Measurements from ENCODE around the gene CTRL. TPM values are rescaled to one million over a fixed set of nuclear protein-coding genes. Genes with fewer than 3 reads are reported as not detected.

Gene CTRL
- total RNA-seq, 1 donor: 0.27 TPM

- no peak for DNase-seq (ENCODE audit: low read depth)
- TF ChIP-seq CTCF (IDR thresholded peaks at IDR 0.05; ENCODE audit: insufficient read depth, low read length): no peak
- H3K4me3 ChIP-seq (ENCODE audit: low read depth, low read length): no peak overlapping the region
Observed at GRCh38 chr16:67881621-67882161, 50.0 kb downstream of the CTRL start.

- no peak for DNase-seq (ENCODE audit: low read depth)
- no peak for TF ChIP-seq CTCF (IDR thresholded peaks at IDR 0.05; ENCODE audit: insufficient read depth, low read length)
- H3K4me3 ChIP-seq (ENCODE audit: low read depth, low read length): no peak overlapping the region
Observed at GRCh38 chr16:67880584-67880983, 51.1 kb downstream of the CTRL start.

GRCh38 chr16:67879936-67880335, 51.7 kb downstream of the CTRL start:
- no peak for DNase-seq (ENCODE audit: low read depth)
- no peak overlapping the region for H3K4me3 ChIP-seq (ENCODE audit: low read depth, low read length)
- TF ChIP-seq CTCF (IDR thresholded peaks at IDR 0.05; ENCODE audit: insufficient read depth, low read length): no peak

Small RNAs within 50 kb of the gene (small RNA-seq; reads per million reads assigned to genes)
- gene NRN1L: not detected

Other genes with a start within 250 kb of the CTRL start
- gene GFOD2, start 212.5 kb downstream of the CTRL start, total RNA-seq (ENCODE audit: low replicate concordance): 11.9 and 14.1 TPM in 2 replicates
- 3.1 and 6.4 TPM in 2 replicates for gene RANBP10, start 125.3 kb downstream of the CTRL start, total RNA-seq (ENCODE audit: low replicate concordance)
- 0.99 and 1.8 TPM in 2 replicates for gene TSNAXIP1, start 125.0 kb downstream of the CTRL start, total RNA-seq (ENCODE audit: low replicate concordance)
- 19.8 and 21.1 TPM in 2 replicates for gene THAP11, start 89.5 kb downstream of the CTRL start, total RNA-seq (ENCODE audit: low replicate concordance)
- gene NUTF2, start 84.9 kb downstream of the CTRL start, total RNA-seq (ENCODE audit: low replicate concordance): 24.4 and 155 TPM in 2 replicates
- gene CENPT, start 84.2 kb downstream of the CTRL start, total RNA-seq (ENCODE audit: low replicate concordance): 28.9 and 39.9 TPM in 2 replicates
- 29.1 and 47.4 TPM in 2 replicates for gene EDC4, start 58.8 kb downstream of the CTRL start, total RNA-seq (ENCODE audit: low replicate concordance)
- not detected in 2 replicates for gene NRN1L, start 47.0 kb downstream of the CTRL start, total RNA-seq (ENCODE audit: low replicate concordance)
- 11.0 and 19.8 TPM in 2 replicates for gene PSKH1, start 38.6 kb downstream of the CTRL start, total RNA-seq (ENCODE audit: low replicate concordance)
- gene PSMB10, start 5.0 kb upstream of the CTRL start, total RNA-seq (ENCODE audit: low replicate concordance): 22.7 and 42.4 TPM in 2 replicates
- gene LCAT, start 12.3 kb upstream of the CTRL start, total RNA-seq (ENCODE audit: low replicate concordance): 2.7 and 5.2 TPM in 2 replicates
- 32.1 and 65.6 TPM in 2 replicates for gene SLC12A4, start 36.8 kb upstream of the CTRL start, total RNA-seq (ENCODE audit: low replicate concordance)
- gene DPEP3, start 48.6 kb upstream of the CTRL start, total RNA-seq (ENCODE audit: low replicate concordance): not detected in 2 replicates
- not detected in 2 replicates for gene DPEP2, start 67.6 kb upstream of the CTRL start, total RNA-seq (ENCODE audit: low replicate concordance)
- not detected in 2 replicates for gene DPEP2NB, start 84.0 kb upstream of the CTRL start, total RNA-seq (ENCODE audit: low replicate concordance)
- 5.6 and 9.9 TPM in 2 replicates for gene DDX28, start 91.4 kb upstream of the CTRL start, total RNA-seq (ENCODE audit: low replicate concordance)
- 12.9 and 14.6 TPM in 2 replicates for gene DUS2, start 91.4 kb upstream of the CTRL start, total RNA-seq (ENCODE audit: low replicate concordance)
- gene NFATC3, start 153.5 kb upstream of the CTRL start, total RNA-seq (ENCODE audit: low replicate concordance): 17.7 and 36.3 TPM in 2 replicates